Measurements from ENCODE around the gene IRX5.

IRX5 gene

DNA sequence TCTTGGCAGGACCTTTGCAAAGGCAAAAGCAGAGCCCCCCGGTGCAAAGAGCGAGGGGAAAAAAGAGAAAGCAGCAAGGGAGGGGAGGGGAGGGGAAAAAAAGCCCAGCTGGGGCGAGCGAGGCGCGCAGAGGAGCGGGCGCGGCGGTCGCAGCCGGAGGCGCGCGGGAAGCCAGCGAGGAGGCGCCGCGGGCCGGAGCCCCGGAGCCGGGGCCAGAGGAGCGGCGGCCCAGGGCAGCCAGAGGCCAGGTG, 129 bp downstream of the IRX5 start:
- peak overlapping the region; percentile 86 for H3K27ac ChIP-seq
- TF ChIP-seq CTCF (conservative IDR thresholded peaks at IDR 0.05): no peak

GRCh38 chr16:54931120-54932014, 702 bp downstream of the IRX5 start:
- H3K27ac ChIP-seq: peak overlapping the region; percentile 86
- no peak for TF ChIP-seq CTCF (conservative IDR thresholded peaks at IDR 0.05)

- peak overlapping the region; percentile 86; the same call in 1 of the 2 replicates for H3K27ac ChIP-seq
- TF ChIP-seq CTCF (conservative IDR thresholded peaks at IDR 0.05): no peak
These were observed 1.5 kb downstream of the IRX5 start for GRCh38 chr16:54932021-54932660.

DNA sequence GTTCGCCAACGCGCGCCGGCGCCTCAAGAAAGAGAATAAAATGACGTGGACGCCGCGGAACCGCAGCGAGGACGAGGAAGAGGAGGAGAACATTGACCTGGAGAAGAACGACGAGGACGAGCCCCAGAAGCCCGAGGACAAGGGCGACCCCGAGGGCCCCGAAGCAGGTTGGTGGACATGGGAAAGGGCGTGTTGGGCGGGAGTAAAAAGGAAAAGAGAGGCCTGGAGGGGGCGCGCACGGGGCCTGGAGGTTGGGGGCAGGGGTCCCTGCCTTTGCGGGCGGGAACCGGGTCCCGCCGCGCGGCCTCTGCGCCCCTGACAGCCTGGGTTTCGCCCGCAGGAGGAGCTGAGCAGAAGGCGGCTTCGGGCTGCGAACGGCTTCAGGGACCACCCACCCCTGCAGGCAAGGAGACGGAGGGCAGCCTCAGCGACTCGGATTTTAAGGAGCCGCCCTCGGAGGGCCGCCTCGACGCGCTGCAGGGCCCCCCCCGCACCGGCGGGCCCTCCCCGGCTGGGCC, 2.1 kb downstream of the IRX5 start:
- H3K27ac ChIP-seq: no peak overlapping the region
- no peak for TF ChIP-seq CTCF (conservative IDR thresholded peaks at IDR 0.05)

- no peak for TF ChIP-seq CTCF (conservative IDR thresholded peaks at IDR 0.05)
- H3K27ac ChIP-seq: no peak overlapping the region
These were observed 2.8 kb downstream of the IRX5 start for GRCh38 chr16:54933281-54934011.

GRCh38 chr16:54934481-54935265, 4.0 kb downstream of the IRX5 start:
- H3K27ac ChIP-seq: no peak overlapping the region
- TF ChIP-seq CTCF (conservative IDR thresholded peaks at IDR 0.05): peak; percentile 19; the same call in 1 of the 2 replicates

Measured in VCaP (cell line).